ENCODE results near the gene FTO.

DNA sequence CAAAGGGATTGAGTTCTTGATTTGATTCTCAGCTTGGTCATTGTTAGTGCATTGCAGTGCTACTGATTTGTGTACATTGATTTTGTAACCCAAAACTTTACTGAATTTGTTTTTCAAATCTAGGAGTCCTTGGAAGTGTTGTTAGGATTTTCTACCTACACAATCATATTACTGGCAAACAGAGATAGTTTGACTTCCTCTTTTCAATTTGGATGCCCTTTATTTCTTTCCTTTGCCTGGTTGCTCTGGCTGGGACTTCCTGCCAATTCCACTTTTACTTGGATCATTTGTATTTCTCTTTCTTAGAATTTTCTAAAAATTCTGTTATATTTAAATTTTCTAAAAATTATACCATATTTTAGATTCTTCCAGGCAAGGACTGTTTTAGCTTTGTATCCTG, 151.1 kb downstream of the FTO start:
- TF ChIP-seq, protein P1, sequence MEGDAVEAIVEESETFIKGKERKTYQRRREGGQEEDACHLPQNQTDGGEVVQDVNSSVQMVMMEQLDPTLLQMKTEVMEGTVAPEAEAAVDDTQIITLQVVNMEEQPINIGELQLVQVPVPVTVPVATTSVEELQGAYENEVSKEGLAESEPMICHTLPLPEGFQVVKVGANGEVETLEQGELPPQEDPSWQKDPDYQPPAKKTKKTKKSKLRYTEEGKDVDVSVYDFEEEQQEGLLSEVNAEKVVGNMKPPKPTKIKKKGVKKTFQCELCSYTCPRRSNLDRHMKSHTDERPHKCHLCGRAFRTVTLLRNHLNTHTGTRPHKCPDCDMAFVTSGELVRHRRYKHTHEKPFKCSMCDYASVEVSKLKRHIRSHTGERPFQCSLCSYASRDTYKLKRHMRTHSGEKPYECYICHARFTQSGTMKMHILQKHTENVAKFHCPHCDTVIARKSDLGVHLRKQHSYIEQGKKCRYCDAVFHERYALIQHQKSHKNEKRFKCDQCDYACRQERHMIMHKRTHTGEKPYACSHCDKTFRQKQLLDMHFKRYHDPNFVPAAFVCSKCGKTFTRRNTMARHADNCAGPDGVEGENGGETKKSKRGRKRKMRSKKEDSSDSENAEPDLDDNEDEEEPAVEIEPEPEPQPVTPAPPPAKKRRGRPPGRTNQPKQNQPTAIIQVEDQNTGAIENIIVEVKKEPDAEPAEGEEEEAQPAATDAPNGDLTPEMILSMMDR (IDR thresholded peaks at IDR 0.05) = no peak
- TF ChIP-seq ZFX (IDR thresholded peaks at IDR 0.05; ENCODE audit: borderline replicate concordance) = no peak
